HL-60 (cell line): ENCODE results near the gene GTPBP6.

Source experiments
- GABPA ChIP-seq: IDR thresholded peaks from 2 replicates; pipeline ENCODE4 v1.6.1; 2012; ENCODE audit warnings: low read depth
- POLR2AphosphoS5 ChIP-seq: IDR thresholded peaks from 2 replicates; pipeline ENCODE4 v1.6.1; 2012; ENCODE audit warnings: low read depth
- REST ChIP-seq: IDR thresholded peaks from 2 replicates; pipeline ENCODE4 v1.6.1; 2012; ENCODE audit warnings: low read depth; ENCODE audit not compliant: insufficient replicate concordance
- TF ChIP-seq, protein P1 (sequence below): IDR thresholded peaks from one replicate; pipeline ENCODE4 v1.5.1; 2011; ENCODE audit warnings: low read length, control low read depth, inconsistent platforms; ENCODE audit not compliant: insufficient read depth

GRCh38 chrX:318739-319578 is at the start of gene GTPBP6:
- TF ChIP-seq GABPA, result no peak
- TF ChIP-seq, protein P1, sequence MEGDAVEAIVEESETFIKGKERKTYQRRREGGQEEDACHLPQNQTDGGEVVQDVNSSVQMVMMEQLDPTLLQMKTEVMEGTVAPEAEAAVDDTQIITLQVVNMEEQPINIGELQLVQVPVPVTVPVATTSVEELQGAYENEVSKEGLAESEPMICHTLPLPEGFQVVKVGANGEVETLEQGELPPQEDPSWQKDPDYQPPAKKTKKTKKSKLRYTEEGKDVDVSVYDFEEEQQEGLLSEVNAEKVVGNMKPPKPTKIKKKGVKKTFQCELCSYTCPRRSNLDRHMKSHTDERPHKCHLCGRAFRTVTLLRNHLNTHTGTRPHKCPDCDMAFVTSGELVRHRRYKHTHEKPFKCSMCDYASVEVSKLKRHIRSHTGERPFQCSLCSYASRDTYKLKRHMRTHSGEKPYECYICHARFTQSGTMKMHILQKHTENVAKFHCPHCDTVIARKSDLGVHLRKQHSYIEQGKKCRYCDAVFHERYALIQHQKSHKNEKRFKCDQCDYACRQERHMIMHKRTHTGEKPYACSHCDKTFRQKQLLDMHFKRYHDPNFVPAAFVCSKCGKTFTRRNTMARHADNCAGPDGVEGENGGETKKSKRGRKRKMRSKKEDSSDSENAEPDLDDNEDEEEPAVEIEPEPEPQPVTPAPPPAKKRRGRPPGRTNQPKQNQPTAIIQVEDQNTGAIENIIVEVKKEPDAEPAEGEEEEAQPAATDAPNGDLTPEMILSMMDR, result no peak
- no peak for TF ChIP-seq REST
- TF ChIP-seq POLR2AphosphoS5, result peak; percentile 13; the same call in 1 of the 2 replicates
